ENCODE measurements around the gene SLC6A12.

DNA sequence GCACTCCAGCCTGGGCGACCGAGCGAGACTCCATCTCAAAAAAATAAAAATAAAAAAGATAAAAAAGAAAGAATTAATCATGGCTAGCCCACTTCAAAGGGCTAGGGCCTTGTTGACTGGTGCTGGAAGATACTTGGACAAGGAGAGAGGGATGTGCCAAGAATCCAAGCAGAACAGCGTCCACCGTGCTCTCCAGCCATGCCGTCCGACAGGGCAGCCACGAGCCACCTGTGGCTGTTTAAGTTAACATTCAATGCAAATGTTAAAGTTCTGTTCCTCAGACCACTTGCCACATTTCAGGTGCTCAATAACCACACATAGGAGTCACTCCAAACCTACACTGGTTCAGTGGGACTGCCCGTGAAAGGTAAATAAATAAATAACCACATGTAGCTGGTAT lies 27.3 kb upstream of the SLC6A12 start:
- TF ChIP-seq, protein P1, sequence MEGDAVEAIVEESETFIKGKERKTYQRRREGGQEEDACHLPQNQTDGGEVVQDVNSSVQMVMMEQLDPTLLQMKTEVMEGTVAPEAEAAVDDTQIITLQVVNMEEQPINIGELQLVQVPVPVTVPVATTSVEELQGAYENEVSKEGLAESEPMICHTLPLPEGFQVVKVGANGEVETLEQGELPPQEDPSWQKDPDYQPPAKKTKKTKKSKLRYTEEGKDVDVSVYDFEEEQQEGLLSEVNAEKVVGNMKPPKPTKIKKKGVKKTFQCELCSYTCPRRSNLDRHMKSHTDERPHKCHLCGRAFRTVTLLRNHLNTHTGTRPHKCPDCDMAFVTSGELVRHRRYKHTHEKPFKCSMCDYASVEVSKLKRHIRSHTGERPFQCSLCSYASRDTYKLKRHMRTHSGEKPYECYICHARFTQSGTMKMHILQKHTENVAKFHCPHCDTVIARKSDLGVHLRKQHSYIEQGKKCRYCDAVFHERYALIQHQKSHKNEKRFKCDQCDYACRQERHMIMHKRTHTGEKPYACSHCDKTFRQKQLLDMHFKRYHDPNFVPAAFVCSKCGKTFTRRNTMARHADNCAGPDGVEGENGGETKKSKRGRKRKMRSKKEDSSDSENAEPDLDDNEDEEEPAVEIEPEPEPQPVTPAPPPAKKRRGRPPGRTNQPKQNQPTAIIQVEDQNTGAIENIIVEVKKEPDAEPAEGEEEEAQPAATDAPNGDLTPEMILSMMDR (IDR thresholded peaks at IDR 0.05): no peak
- TF ChIP-seq POLR2A (IDR thresholded peaks at IDR 0.05): no peak

Measured in heart left ventricle (tissue), 13 donors.